ENCODE measurements around the gene MUC5B. TPM values are rescaled to one million over a fixed set of nuclear protein-coding genes. Genes with fewer than 3 reads are reported as not detected.
"Not testable (repeated sequence)": the region's sequence is repeated elsewhere in the genome, so short reads cannot be mapped to it uniquely, and the experiment has no call there.

Gene MUC5B
- total and polyA plus RNA-seq, 2 of the 13 experiments (the other 11 are each of a cell fraction or from before 2014, with no cell fraction given) = 0.01 TPM; not detected in 1

GRCh38 chr11:1244557-1244956 is 21.7 kb downstream of the MUC5B start:
- H4K20me1 ChIP-seq (ENCODE audit: insufficient read depth, low read length); H2AFZ ChIP-seq (ENCODE audit: low read length); DNase-seq (ENCODE audit: low spot score); H3K79me2 ChIP-seq (ENCODE audit: insufficient read depth, low read length); H3K27me3 ChIP-seq (ENCODE audit: control insufficient read depth in 1 of 2, insufficient read depth in 2 of 2, low read length in 2 of 2); in situ Hi-C loops (cut with HindIII; ENCODE audit: extremely low pct_ligation_motif_present, low pct_unique_long_range_greater_than_20kb); H3K4me1 ChIP-seq (ENCODE audit: insufficient read depth, low read length); H3K9me3 ChIP-seq (ENCODE audit: low read length); FAIRE-seq; ATAC-seq; H3K4me2 ChIP-seq (ENCODE audit: low read depth, low read length); H3K9ac ChIP-seq (ENCODE audit: insufficient read depth, low read depth, low read length); POLR2A ChIA-PET; intact Hi-C loops (cut with micrococcal nuclease; ENCODE audit: unreplicated experiment); BruUV-seq (replicated peaks); H3K36me3 ChIP-seq (replicated peaks in 1 of 2; ENCODE audit: control insufficient read depth in 1 of 2, insufficient read depth in 2 of 2, low read length in 2 of 2); CTCF ChIA-PET (ENCODE audit: low intra/inter-chr PET ratio, low total read pairs); H3K4me3 ChIP-seq (replicated peaks in 1 of 3; ENCODE audit: insufficient read depth in 1 of 3, low read depth in 2 of 3, low read length in 3 of 3); H3K27ac ChIP-seq (ENCODE audit: extremely low read length, insufficient read depth, low read length): not testable (repeated sequence)
- 91% methylated on average over 9 of the region's 9 CpGs for WGBS (ENCODE audit: low lambda C conversion rate)

- H3K27ac ChIP-seq (ENCODE audit: extremely low read length, insufficient read depth, low read length); POLR2A ChIA-PET; H3K4me1 ChIP-seq (ENCODE audit: insufficient read depth, low read length); H3K36me3 ChIP-seq (replicated peaks in 1 of 2; ENCODE audit: control insufficient read depth in 1 of 2, insufficient read depth in 2 of 2, low read length in 2 of 2); H3K79me2 ChIP-seq (ENCODE audit: insufficient read depth, low read length); CTCF ChIA-PET (ENCODE audit: low intra/inter-chr PET ratio, low total read pairs); H3K9ac ChIP-seq (ENCODE audit: insufficient read depth, low read depth, low read length); DNase-seq (ENCODE audit: low spot score); H2AFZ ChIP-seq (ENCODE audit: low read length); ATAC-seq; H3K4me3 ChIP-seq (replicated peaks in 1 of 3; ENCODE audit: insufficient read depth in 1 of 3, low read depth in 2 of 3, low read length in 3 of 3); H4K20me1 ChIP-seq (ENCODE audit: insufficient read depth, low read length); H3K4me2 ChIP-seq (ENCODE audit: low read depth, low read length); H3K9me3 ChIP-seq (ENCODE audit: low read length); FAIRE-seq; in situ Hi-C loops (cut with HindIII; ENCODE audit: extremely low pct_ligation_motif_present, low pct_unique_long_range_greater_than_20kb); BruUV-seq (replicated peaks); H3K27me3 ChIP-seq (ENCODE audit: control insufficient read depth in 1 of 2, insufficient read depth in 2 of 2, low read length in 2 of 2); intact Hi-C loops (cut with micrococcal nuclease; ENCODE audit: unreplicated experiment): not testable (repeated sequence)
- 93% methylated on average over 5 of the region's 14 CpGs for WGBS (ENCODE audit: low lambda C conversion rate)
These were observed 22.9 kb downstream of the MUC5B start for GRCh38 chr11:1245717-1246116.

GRCh38 chr11:1246301-1246700 is 23.4 kb downstream of the MUC5B start:
- H3K4me2 ChIP-seq (ENCODE audit: low read depth, low read length); H3K79me2 ChIP-seq (ENCODE audit: insufficient read depth, low read length); H3K9me3 ChIP-seq (ENCODE audit: low read length); H3K4me3 ChIP-seq (replicated peaks in 1 of 3; ENCODE audit: insufficient read depth in 1 of 3, low read depth in 2 of 3, low read length in 3 of 3); H3K27me3 ChIP-seq (ENCODE audit: control insufficient read depth in 1 of 2, insufficient read depth in 2 of 2, low read length in 2 of 2); H3K9ac ChIP-seq (ENCODE audit: insufficient read depth, low read depth, low read length); H3K36me3 ChIP-seq (replicated peaks in 1 of 2; ENCODE audit: control insufficient read depth in 1 of 2, insufficient read depth in 2 of 2, low read length in 2 of 2); H3K4me1 ChIP-seq (ENCODE audit: insufficient read depth, low read length); intact Hi-C loops (cut with micrococcal nuclease; ENCODE audit: unreplicated experiment); H4K20me1 ChIP-seq (ENCODE audit: insufficient read depth, low read length); in situ Hi-C loops (cut with HindIII; ENCODE audit: extremely low pct_ligation_motif_present, low pct_unique_long_range_greater_than_20kb); FAIRE-seq; ATAC-seq; DNase-seq (ENCODE audit: low spot score); POLR2A ChIA-PET; CTCF ChIA-PET (ENCODE audit: low intra/inter-chr PET ratio, low total read pairs); H3K27ac ChIP-seq (ENCODE audit: extremely low read length, insufficient read depth, low read length); H2AFZ ChIP-seq (ENCODE audit: low read length); BruUV-seq (replicated peaks): not testable (repeated sequence)
- WGBS (ENCODE audit: low lambda C conversion rate) = 88% methylated on average over 11 of the region's 14 CpGs

GRCh38 chr11:1247026-1247425 is 24.2 kb downstream of the MUC5B start:
- H3K27ac ChIP-seq (ENCODE audit: extremely low read length, insufficient read depth, low read length); H3K4me3 ChIP-seq (replicated peaks in 1 of 3; ENCODE audit: insufficient read depth in 1 of 3, low read depth in 2 of 3, low read length in 3 of 3); BruUV-seq (replicated peaks); H3K4me2 ChIP-seq (ENCODE audit: low read depth, low read length); H2AFZ ChIP-seq (ENCODE audit: low read length); DNase-seq (ENCODE audit: low spot score); H3K27me3 ChIP-seq (ENCODE audit: control insufficient read depth in 1 of 2, insufficient read depth in 2 of 2, low read length in 2 of 2); POLR2A ChIA-PET; H3K79me2 ChIP-seq (ENCODE audit: insufficient read depth, low read length); H3K36me3 ChIP-seq (replicated peaks in 1 of 2; ENCODE audit: control insufficient read depth in 1 of 2, insufficient read depth in 2 of 2, low read length in 2 of 2); ATAC-seq; H3K4me1 ChIP-seq (ENCODE audit: insufficient read depth, low read length); H4K20me1 ChIP-seq (ENCODE audit: insufficient read depth, low read length); CTCF ChIA-PET (ENCODE audit: low intra/inter-chr PET ratio, low total read pairs); in situ Hi-C loops (cut with HindIII; ENCODE audit: extremely low pct_ligation_motif_present, low pct_unique_long_range_greater_than_20kb); H3K9ac ChIP-seq (ENCODE audit: insufficient read depth, low read depth, low read length); FAIRE-seq; intact Hi-C loops (cut with micrococcal nuclease; ENCODE audit: unreplicated experiment): not testable (repeated sequence)
- H3K9me3 ChIP-seq (ENCODE audit: low read length) = peaks cover 14% of the 10 kb centered on the region; the same call in 1 of the 2 replicates
- WGBS (ENCODE audit: low lambda C conversion rate) = 88% methylated on average over 12 of the region's 14 CpGs

All from HepG2 (cell line).